Fibroblast of pulmonary artery (primary cell): Measurements from ENCODE around the gene SH3TC1.

Experiments used
- DNase-seq: peaks from one replicate; pipeline ENCODE4 v3.0.0-alpha.2; 2010; ENCODE audit warnings: low read depth
- H3K4me3 ChIP-seq: replicated peaks from 2 replicates; pipeline ENCODE4 v1.5.1; 2011; ENCODE audit warnings: low read depth, mild to moderate bottlenecking, control low read depth, low read length, moderate library complexity
- CTCF ChIP-seq: IDR thresholded peaks from 2 replicates; pipeline ENCODE4 v1.5.1; 2011; ENCODE audit warnings: mild to moderate bottlenecking, control low read depth, low read length, inconsistent platforms; ENCODE audit errors: missing control alignments

SH3TC1 gene

DNA sequence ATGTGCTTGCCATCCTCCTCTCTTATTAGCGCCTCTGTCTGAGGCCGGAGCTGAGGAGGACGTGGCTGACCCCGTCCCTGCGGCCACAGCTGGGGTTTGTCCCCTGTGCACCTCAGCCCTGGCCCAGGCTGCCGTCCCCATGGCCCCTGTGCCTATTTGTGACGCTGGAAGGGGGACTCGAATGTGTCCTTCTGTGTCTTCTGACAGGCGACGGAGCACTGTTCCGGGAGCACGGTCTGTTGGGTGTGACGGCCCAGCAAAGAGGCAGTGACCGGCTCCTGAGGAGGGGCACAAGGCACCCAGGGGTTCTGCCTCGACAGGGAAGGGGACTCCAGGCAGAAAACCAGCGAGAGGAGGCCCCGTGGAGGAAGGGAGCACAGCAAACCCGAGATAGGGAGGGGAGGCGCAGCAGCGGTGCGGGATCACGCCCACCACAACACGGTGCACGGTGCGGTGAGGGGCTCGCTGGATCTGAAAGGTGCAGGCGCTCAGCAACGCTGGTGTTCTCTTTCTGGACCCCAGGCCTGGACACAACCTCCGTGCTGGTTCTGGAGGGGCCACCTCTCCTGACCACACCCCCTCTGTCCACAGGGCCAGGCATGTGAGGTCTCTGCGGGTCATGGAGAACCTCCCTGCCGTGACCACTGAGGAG lies 5.6 kb downstream of the SH3TC1 start:
- TF ChIP-seq CTCF, result no peak
- no peak overlapping the region for H3K4me3 ChIP-seq
- no peak for DNase-seq

- peak; percentile 51 for DNase-seq
- H3K4me3 ChIP-seq, result no peak overlapping the region
- TF ChIP-seq CTCF, result no peak
These were observed 6.2 kb downstream of the SH3TC1 start for GRCh38 chr4:8205241-8205707.

DNA sequence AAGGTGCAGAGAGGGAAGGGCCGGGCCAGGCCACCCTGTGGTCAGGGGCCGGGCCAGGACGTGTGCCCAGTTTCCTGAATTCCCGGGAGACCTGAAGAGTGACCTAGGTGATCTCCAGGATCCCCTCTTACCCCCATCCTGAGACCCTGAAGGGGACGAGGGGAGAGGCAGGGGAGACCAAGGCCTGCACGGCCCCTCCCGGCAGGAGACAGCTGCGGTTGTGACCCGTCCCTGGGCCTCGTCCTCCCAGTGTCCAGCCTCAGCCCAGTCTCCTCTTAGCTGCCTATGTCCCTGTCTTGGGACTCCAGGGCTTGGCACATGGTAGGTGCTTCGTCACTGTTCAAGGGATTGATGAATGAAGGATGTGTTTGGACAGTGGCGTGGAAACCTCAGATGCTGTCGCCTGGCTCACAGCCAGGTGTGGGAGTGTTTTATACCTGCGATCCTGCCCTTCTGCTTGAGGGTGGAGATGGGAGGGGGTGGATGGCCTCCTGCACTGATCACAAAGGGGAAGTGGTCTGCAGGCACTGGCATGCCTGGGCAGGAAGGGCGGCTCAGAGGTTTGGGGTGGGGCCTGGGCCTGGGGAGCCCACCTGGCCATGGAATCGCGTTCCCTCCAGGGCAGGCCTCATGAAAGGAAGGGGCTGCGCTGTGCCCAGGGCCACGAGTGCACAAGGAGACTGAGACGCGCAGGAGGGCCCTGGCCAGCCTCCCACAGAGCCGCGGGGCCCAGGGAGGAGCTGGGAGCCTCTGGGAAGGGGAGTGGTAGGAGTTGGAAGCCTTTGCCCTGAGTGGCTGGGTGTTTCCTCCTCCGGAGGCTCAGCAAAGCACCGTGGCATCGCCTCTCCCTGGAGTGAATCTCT lies 6.9 kb downstream of the SH3TC1 start:
- DNase-seq, result no peak
- TF ChIP-seq CTCF, result no peak
- no peak overlapping the region for H3K4me3 ChIP-seq

DNA sequence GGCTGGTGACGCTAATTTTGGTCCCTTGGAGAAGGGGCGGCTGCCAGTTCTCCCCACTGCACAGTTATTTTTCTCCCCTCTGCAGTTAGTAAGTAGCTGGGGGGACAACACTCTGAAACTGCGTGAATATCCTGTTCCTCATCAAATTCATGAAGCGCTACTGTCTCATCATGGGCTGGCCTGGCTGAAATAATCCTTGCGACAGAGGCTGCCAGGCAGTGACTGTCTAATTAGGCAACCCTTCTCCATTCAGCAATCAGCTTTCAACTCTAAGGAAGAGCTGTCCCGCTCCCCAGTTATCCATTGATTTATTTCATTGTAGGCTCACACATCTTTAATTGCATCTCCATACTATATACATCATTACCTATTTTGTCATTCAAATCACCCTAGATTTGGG lies 8.2 kb downstream of the SH3TC1 start:
- H3K4me3 ChIP-seq, result no peak overlapping the region
- no peak for DNase-seq
- TF ChIP-seq CTCF, result no peak

GRCh38 chr4:8208565-8208964 lies 9.5 kb downstream of the SH3TC1 start:
- no peak for TF ChIP-seq CTCF
- H3K4me3 ChIP-seq, result no peak overlapping the region
- no peak for DNase-seq

DNA sequence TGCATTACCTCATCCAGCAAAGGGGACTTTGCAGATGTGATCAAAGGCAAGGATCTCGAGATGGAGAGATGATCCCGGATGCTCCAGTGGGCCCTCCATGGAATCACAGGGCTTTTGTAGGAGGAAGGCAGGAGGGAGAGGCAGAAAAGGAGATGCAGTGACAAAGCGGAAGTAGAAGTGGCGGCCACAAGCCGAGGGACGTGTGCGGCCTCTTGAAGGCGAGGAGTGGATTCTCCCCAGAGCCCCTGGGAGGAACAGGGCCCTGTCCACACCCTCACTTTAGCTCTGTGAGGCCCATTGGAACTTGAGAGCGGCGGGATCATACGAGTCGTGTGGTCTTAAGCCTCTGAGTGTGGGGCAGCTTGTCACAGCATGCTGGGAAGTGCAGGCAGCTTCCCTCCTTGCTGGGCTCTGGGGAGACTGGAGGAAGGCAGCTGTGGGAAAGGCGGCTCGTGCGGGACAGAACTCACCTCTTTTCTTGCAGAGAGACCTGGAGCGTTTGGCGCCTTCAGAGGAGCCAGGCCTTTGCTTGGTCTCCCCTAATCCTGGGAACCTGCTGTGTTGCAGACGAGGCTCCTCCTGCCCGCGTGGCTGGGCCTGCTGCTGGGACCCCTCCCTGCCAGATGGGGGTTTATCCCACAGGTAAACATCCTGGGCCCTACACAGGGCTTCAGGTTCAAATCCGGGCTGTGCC lies 10.2 kb downstream of the SH3TC1 start:
- no peak overlapping the region for H3K4me3 ChIP-seq
- no peak for TF ChIP-seq CTCF
- DNase-seq, result no peak
